ENCODE data around the gene RIMBP3C. TPM values are rescaled to one million over a fixed set of nuclear protein-coding genes. Genes with fewer than 3 reads are reported as not detected.

RIMBP3C gene
- total and polyA plus RNA-seq, 2 of the 8 experiments (the other 6 are each of a cell fraction or from before 2014, with no cell fraction given): 0.08 TPM; not detected in 1

- TF ChIP-seq BRCA1 (IDR thresholded peaks at IDR 0.05; ENCODE audit: low read depth, low read length) (no peak), JUN (IDR thresholded peaks at IDR 0.05; ENCODE audit: low read depth, low read length) (no peak), MAFK (IDR thresholded peaks at IDR 0.05; ENCODE audit: low read depth, low read length) (no peak)
These were observed 48.0 kb upstream of the RIMBP3C start (continued) for GRCh38 chr22:21599053-21599893.
